ENCODE results near the gene KCNH4.

The KCNH4 gene

GRCh38 chr17:42192189-42193126, 11.5 kb upstream of the KCNH4 start:
- Histone ChIP-seq H2AFZ (ENCODE audit: low read depth) (no peak overlapping the region), H3K36me3 (ENCODE audit: insufficient read depth) (no peaks in the 10 kb centered on the region), H3K27me3 (ENCODE audit: insufficient read depth, low read depth) (no peaks in the 10 kb centered on the region), H4K20me1 (ENCODE audit: insufficient read depth) (no peaks in the 10 kb centered on the region), H3K9ac (no peak overlapping the region), H3K79me2 (ENCODE audit: insufficient read depth, low read depth) (no peaks in the 10 kb centered on the region), H3K4me1 (ENCODE audit: low read depth, poor library complexity, severe bottlenecking) (peaks cover 19% of the 10 kb centered on the region), H3K4me3 (IDR thresholded peaks at IDR 0.05; ENCODE audit: insufficient read depth, low read depth, low read length) (no peak overlapping the region), H3K27ac (no peak overlapping the region), H3K4me2 (no peak overlapping the region; the same call in 1 of the 2 replicates)
- no peak for TF ChIP-seq CTCF (conservative IDR thresholded peaks at IDR 0.05; ENCODE audit: low read depth, low read length)

- Histone ChIP-seq H3K4me1 (ENCODE audit: low read depth, poor library complexity, severe bottlenecking) (peaks cover 30% of the 10 kb centered on the region), H3K4me3 (IDR thresholded peaks at IDR 0.05; ENCODE audit: insufficient read depth, low read depth, low read length) (no peak overlapping the region), H2AFZ (ENCODE audit: low read depth) (no peak overlapping the region), H3K27me3 (ENCODE audit: insufficient read depth, low read depth) (no peaks in the 10 kb centered on the region), H3K36me3 (ENCODE audit: insufficient read depth) (no peaks in the 10 kb centered on the region), H3K79me2 (ENCODE audit: insufficient read depth, low read depth) (no peaks in the 10 kb centered on the region), H3K4me2 (no peak overlapping the region), H3K9ac (no peak overlapping the region), H4K20me1 (ENCODE audit: insufficient read depth) (no peaks in the 10 kb centered on the region), H3K27ac (no peak overlapping the region)
- no peak for TF ChIP-seq CTCF (conservative IDR thresholded peaks at IDR 0.05; ENCODE audit: low read depth, low read length)
Measured at GRCh38 chr17:42191275-42191608, 10.3 kb upstream of the KCNH4 start.

GRCh38 chr17:42190491-42191274, 9.7 kb upstream of the KCNH4 start:
- Histone ChIP-seq H3K27me3 (ENCODE audit: insufficient read depth, low read depth) (no peaks in the 10 kb centered on the region), H3K27ac (no peak overlapping the region), H3K4me3 (IDR thresholded peaks at IDR 0.05; ENCODE audit: insufficient read depth, low read depth, low read length) (no peak overlapping the region), H3K36me3 (ENCODE audit: insufficient read depth) (no peaks in the 10 kb centered on the region), H2AFZ (ENCODE audit: low read depth) (no peak overlapping the region), H3K4me2 (no peak overlapping the region), H4K20me1 (ENCODE audit: insufficient read depth) (no peaks in the 10 kb centered on the region), H3K79me2 (ENCODE audit: insufficient read depth, low read depth) (no peaks in the 10 kb centered on the region), H3K9ac (no peak overlapping the region), H3K4me1 (ENCODE audit: low read depth, poor library complexity, severe bottlenecking) (peaks cover 35% of the 10 kb centered on the region)
- no peak for TF ChIP-seq CTCF (conservative IDR thresholded peaks at IDR 0.05; ENCODE audit: low read depth, low read length)

GRCh38 chr17:42189651-42189965, 8.7 kb upstream of the KCNH4 start:
- Histone ChIP-seq H3K36me3 (ENCODE audit: insufficient read depth) (no peaks in the 10 kb centered on the region), H3K79me2 (ENCODE audit: insufficient read depth, low read depth) (no peaks in the 10 kb centered on the region), H2AFZ (ENCODE audit: low read depth) (no peak overlapping the region), H4K20me1 (ENCODE audit: insufficient read depth) (no peaks in the 10 kb centered on the region), H3K27ac (no peak overlapping the region), H3K9ac (no peak overlapping the region), H3K4me3 (IDR thresholded peaks at IDR 0.05; ENCODE audit: insufficient read depth, low read depth, low read length) (no peak overlapping the region), H3K4me2 (no peak overlapping the region), H3K4me1 (ENCODE audit: low read depth, poor library complexity, severe bottlenecking) (peaks cover 42% of the 10 kb centered on the region), H3K27me3 (ENCODE audit: insufficient read depth, low read depth) (no peaks in the 10 kb centered on the region)
- no peak for TF ChIP-seq CTCF (conservative IDR thresholded peaks at IDR 0.05; ENCODE audit: low read depth, low read length)

Measured in KMS-11 (cell line).